ENCODE measurements around the gene PDCD11. TPM values are rescaled to one million over a fixed set of nuclear protein-coding genes. Genes with fewer than 3 reads are reported as not detected.

Gene PDCD11
- total RNA-seq, 1 experiment from 2014 or later = 44.2 TPM

Other genes with a start within 250 kb of the PDCD11 start
- gene NT5C2, start 203.4 kb upstream of the PDCD11 start, total RNA-seq (2014; rRNA removed; shearing (Covaris generic)) = 33.6 and 34.2 TPM in 2 replicates
- gene RPEL1, start 150.7 kb upstream of the PDCD11 start, total RNA-seq (2014; rRNA removed; shearing (Covaris generic)) = 0.06 TPM in 2 replicates
- gene INA, start 119.5 kb upstream of the PDCD11 start, total RNA-seq (2014; rRNA removed; shearing (Covaris generic)) = 0.46 and 1.1 TPM in 2 replicates
- gene PCGF6, start 45.5 kb upstream of the PDCD11 start, total RNA-seq (2014; rRNA removed; shearing (Covaris generic)) = 25.1 and 29.3 TPM in 2 replicates
- 7.7 and 9.6 TPM in 2 replicates for gene TAF5, start 28.6 kb upstream of the PDCD11 start, total RNA-seq (2014; rRNA removed; shearing (Covaris generic))
- 588 and 606 TPM in 2 replicates for gene ATP5MK, start 151 bp upstream of the PDCD11 start, total RNA-seq (2014; rRNA removed; shearing (Covaris generic))
- 1.9 and 3.8 TPM in 2 replicates for gene CALHM2, start 55.7 kb downstream of the PDCD11 start, total RNA-seq (2014; rRNA removed; shearing (Covaris generic))
- not detected in 2 replicates for gene CALHM1, start 62.3 kb downstream of the PDCD11 start, total RNA-seq (2014; rRNA removed; shearing (Covaris generic))
- 0.29 TPM in 1 of 2 replicates, not detected in the other for gene CALHM3, start 82.6 kb downstream of the PDCD11 start, total RNA-seq (2014; rRNA removed; shearing (Covaris generic))
- 0.03 TPM in 1 of 2 replicates, not detected in the other for gene NEURL1, start 97.1 kb downstream of the PDCD11 start, total RNA-seq (2014; rRNA removed; shearing (Covaris generic))